ENCODE results near the gene TCF25. TPM values are rescaled to one million over a fixed set of nuclear protein-coding genes. Genes with fewer than 3 reads are reported as not detected.

The TCF25 gene
- total RNA-seq, 2 experiments from 2014 or later, result 306 to 307 TPM

DNA sequence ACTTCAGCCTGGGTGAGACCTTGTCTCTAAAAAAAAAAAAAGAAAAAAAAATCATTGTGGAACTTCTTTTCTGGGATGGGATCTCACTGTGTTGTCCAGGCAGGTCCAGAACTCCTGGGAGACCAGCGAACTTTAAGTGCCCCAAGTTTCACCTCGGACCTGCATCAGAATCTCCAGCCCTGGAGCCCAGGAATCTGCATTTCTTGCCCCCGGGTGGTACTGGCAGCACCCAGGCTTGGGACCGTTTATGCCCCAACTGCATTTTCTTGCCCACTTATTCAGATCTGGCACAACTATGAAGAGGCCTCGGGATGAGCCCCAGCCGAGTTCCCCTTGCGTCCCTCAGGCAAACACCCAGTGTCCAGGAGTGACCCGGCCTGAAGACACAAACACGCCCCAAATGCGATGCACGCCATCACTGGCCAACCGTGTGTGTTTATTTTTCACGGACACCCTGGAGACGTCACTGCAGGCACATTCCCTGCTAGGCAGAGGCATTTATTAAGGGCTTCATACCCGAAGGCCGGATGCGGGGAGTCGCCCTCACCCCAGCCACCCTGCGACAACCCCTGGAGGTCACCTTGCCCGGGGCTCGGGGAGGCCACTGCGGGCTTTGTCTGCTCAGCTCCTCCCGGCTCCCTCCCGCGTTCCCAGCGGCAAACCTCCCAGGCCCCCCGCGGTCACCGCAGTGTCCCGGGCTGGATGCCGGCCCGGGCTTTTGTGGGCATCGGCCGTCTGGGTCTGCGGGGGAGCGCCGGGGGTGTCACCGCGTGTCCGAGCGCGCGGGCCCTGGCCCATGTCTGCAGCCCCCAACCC lies 45.8 kb upstream of the TCF25 start:
- no peak overlapping the region for H3K27ac ChIP-seq (ENCODE audit: low read depth in 1 of 2, low read length in 2 of 2)
- ATAC-seq (ENCODE audit: poor library complexity) (no peak), DNase-seq (peak in 1 of 14 experiments; percentile 30)
- intact Hi-C loops (cut with DNase I, micrococcal nuclease), result loop anchor here in 1 of 2 experiments (5.0 kb wide), 1 partner anchor 100 kb away; no protein-coding TSS in a partner anchor
- no peaks in the 10 kb centered on the region for H3K9me3 Mint-ChIP-seq
- H3K27me3 ChIP-seq (ENCODE audit: control insufficient read depth in 1 of 2, insufficient read depth in 2 of 2, low read length in 2 of 2), result peaks cover 14 to 25% of the 10 kb centered on the region in 2 experiments
- H3K36me3 ChIP-seq (ENCODE audit: insufficient read depth, low read length), result no peaks in the 10 kb centered on the region
- ChIA-PET CTCF (interaction anchor here (1.1 to 1.8 kb wide), 2 partner anchors 122 to 127 kb away, joined by 4 to 5 read pairs; no protein-coding TSS in a partner anchor), POLR2A (interaction anchor here (1.0 to 1.8 kb wide), 4 partner anchors 10 to 46 kb away, joined by 3 to 4 read pairs (median 3); partner anchors contain the start of gene TCF25)
- H3K4me1 Mint-ChIP-seq (ENCODE audit: low read depth), result peaks cover 4% of the 10 kb centered on the region
- peaks cover 12% of the 10 kb centered on the region for H3K4me1 ChIP-seq (ENCODE audit: insufficient read depth, low read length)
- peaks cover 0 to 13% of the 10 kb centered on the region in 2 experiments for H3K9me3 ChIP-seq (ENCODE audit: control insufficient read depth in 1 of 2, insufficient read depth in 1 of 2, low read length in 2 of 2)
- no peaks in the 10 kb centered on the region for H3K36me3 Mint-ChIP-seq (ENCODE audit: low read depth)
- peaks cover 29% of the 10 kb centered on the region for H3K27me3 Mint-ChIP-seq
- no peak overlapping the region for H3K4me3 ChIP-seq (ENCODE audit: low read length)
- TF ChIP-seq, protein P1, sequence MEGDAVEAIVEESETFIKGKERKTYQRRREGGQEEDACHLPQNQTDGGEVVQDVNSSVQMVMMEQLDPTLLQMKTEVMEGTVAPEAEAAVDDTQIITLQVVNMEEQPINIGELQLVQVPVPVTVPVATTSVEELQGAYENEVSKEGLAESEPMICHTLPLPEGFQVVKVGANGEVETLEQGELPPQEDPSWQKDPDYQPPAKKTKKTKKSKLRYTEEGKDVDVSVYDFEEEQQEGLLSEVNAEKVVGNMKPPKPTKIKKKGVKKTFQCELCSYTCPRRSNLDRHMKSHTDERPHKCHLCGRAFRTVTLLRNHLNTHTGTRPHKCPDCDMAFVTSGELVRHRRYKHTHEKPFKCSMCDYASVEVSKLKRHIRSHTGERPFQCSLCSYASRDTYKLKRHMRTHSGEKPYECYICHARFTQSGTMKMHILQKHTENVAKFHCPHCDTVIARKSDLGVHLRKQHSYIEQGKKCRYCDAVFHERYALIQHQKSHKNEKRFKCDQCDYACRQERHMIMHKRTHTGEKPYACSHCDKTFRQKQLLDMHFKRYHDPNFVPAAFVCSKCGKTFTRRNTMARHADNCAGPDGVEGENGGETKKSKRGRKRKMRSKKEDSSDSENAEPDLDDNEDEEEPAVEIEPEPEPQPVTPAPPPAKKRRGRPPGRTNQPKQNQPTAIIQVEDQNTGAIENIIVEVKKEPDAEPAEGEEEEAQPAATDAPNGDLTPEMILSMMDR (IDR thresholded peaks at IDR 0.05), result no peak
- H3K27ac Mint-ChIP-seq, result no peak overlapping the region
- H3K4me3 Mint-ChIP-seq, result no peak overlapping the region

- H3K27me3 Mint-ChIP-seq, result peaks cover 29% of the 10 kb centered on the region
- Histone ChIP-seq H3K4me1 (ENCODE audit: insufficient read depth, low read length) (peaks cover 12% of the 10 kb centered on the region), H3K9me3 (ENCODE audit: control insufficient read depth in 1 of 2, insufficient read depth in 1 of 2, low read length in 2 of 2) (peaks cover 0 to 13% of the 10 kb centered on the region in 2 experiments), H3K27me3 (ENCODE audit: control insufficient read depth in 1 of 2, insufficient read depth in 2 of 2, low read length in 2 of 2) (peaks cover 15 to 25% of the 10 kb centered on the region in 2 experiments), H3K36me3 (ENCODE audit: insufficient read depth, low read length) (no peaks in the 10 kb centered on the region), H3K4me3 (ENCODE audit: low read length) (no peak within 1 kb of the TSS), H3K27ac (ENCODE audit: low read depth in 1 of 2, low read length in 2 of 2) (no peak within 1 kb of the TSS)
- H3K36me3 Mint-ChIP-seq (ENCODE audit: low read depth), result no peaks in the 10 kb centered on the region
- CTCF ChIA-PET, result interaction anchor here (1.1 to 1.8 kb wide), 2 partner anchors 122 to 128 kb away, joined by 4 to 5 read pairs; no protein-coding TSS in a partner anchor
- DNase-seq (peak; percentile 49 to 90 (median 68)), ATAC-seq (ENCODE audit: poor library complexity) (peak; percentile 98)
- intact Hi-C loops (cut with DNase I, micrococcal nuclease), result loop anchor here in 1 of 2 experiments (5.0 kb wide), 1 partner anchor 99 kb away; no protein-coding TSS in a partner anchor
- no peak within 1 kb of the TSS for H3K27ac Mint-ChIP-seq
- POLR2A ChIA-PET, result interaction anchor here (1.0 to 1.8 kb wide), 4 partner anchors 9 to 45 kb away, joined by 3 to 4 read pairs (median 3); partner anchors contain the start of gene TCF25
- TF ChIP-seq, protein P1 (IDR thresholded peaks at IDR 0.05), result no peak
- peaks cover 4% of the 10 kb centered on the region for H3K4me1 Mint-ChIP-seq (ENCODE audit: low read depth)
- H3K4me3 Mint-ChIP-seq, result peak within 1 kb of the TSS; percentile 27
- H3K9me3 Mint-ChIP-seq, result no peaks in the 10 kb centered on the region
Observed at GRCh38 chr16:89828199-89828869, 45.1 kb upstream of the TCF25 start, which contains the start of gene SPIRE2. SPIRE2 (plus strand) TSS chr16:89828475; CDS start chr16:89828551, 76 bp downstream.
